ENCODE measurements around the gene P2RX1.

The P2RX1 gene

GRCh38 chr17:3913531-3914311, 2.5 kb downstream of the P2RX1 start:
- H3K27ac ChIP-seq (ENCODE audit: low read depth, low read length) = peak overlapping the region; percentile 83

GRCh38 chr17:3912827-3913226, 3.4 kb downstream of the P2RX1 start:
- H3K79me2 ChIP-seq (ENCODE audit: insufficient read depth, low read length) = no peaks in the 10 kb centered on the region
- H3K27ac ChIP-seq (ENCODE audit: low read depth, low read length) = no peak overlapping the region

More at GRCh38 chr17:3913531-3914311, 2.5 kb downstream of the P2RX1 start:
- Histone ChIP-seq H3K9me2 (replicated peaks; ENCODE audit: insufficient read depth, low read length) (no peaks in the 10 kb centered on the region), H3K9ac (ENCODE audit: low read length) (peak overlapping the region; percentile 24; the same call in 1 of the 2 replicates), H3K36me3 (ENCODE audit: low read length) (no peaks in the 10 kb centered on the region), H2AFZ (ENCODE audit: low read depth, low read length, severe bottlenecking) (no peak overlapping the region), H3F3A (ENCODE audit: insufficient read depth) (peaks cover 10% of the 10 kb centered on the region), H3K4me3 (ENCODE audit: insufficient read depth, low read length, poor library complexity, severe bottlenecking) (no peak overlapping the region), H3K79me2 (ENCODE audit: insufficient read depth, low read length) (no peaks in the 10 kb centered on the region), H3K4me2 (ENCODE audit: low read depth, low read length, poor library complexity, severe bottlenecking) (peak overlapping the region; percentile 47), H3K9me3 (ENCODE audit: insufficient read depth, low read length) (no peaks in the 10 kb centered on the region), H3K27me3 (ENCODE audit: low read length) (no peaks in the 10 kb centered on the region), H4K20me1 (ENCODE audit: low read depth, low read length) (no peaks in the 10 kb centered on the region)
- peak; percentile 98 for TF ChIP-seq CTCF (IDR thresholded peaks at IDR 0.05; ENCODE audit: insufficient read depth, low read length, poor library complexity, severe bottlenecking)
- TF ChIP-seq EZH2phosphoT487 (conservative IDR thresholded peaks at IDR 0.05; ENCODE audit: low read length) = no peak

GRCh38 chr17:3911271-3912053, 4.8 kb downstream of the P2RX1 start:
- Histone ChIP-seq H3K9ac (ENCODE audit: low read length) (no peak overlapping the region; the same call in 1 of the 2 replicates), H2AFZ (ENCODE audit: low read depth, low read length, severe bottlenecking) (no peak overlapping the region), H3K79me2 (ENCODE audit: insufficient read depth, low read length) (no peaks in the 10 kb centered on the region), H3F3A (ENCODE audit: insufficient read depth) (peaks cover 10% of the 10 kb centered on the region), H3K27me3 (ENCODE audit: low read length) (no peaks in the 10 kb centered on the region), H3K9me2 (replicated peaks; ENCODE audit: insufficient read depth, low read length) (no peaks in the 10 kb centered on the region), H3K4me3 (ENCODE audit: insufficient read depth, low read length, poor library complexity, severe bottlenecking) (no peak overlapping the region), H4K20me1 (ENCODE audit: low read depth, low read length) (no peaks in the 10 kb centered on the region), H3K27ac (ENCODE audit: low read depth, low read length) (peak overlapping the region; percentile 77), H3K4me2 (ENCODE audit: low read depth, low read length, poor library complexity, severe bottlenecking) (peak overlapping the region; percentile 40), H3K36me3 (ENCODE audit: low read length) (no peaks in the 10 kb centered on the region), H3K9me3 (ENCODE audit: insufficient read depth, low read length) (no peaks in the 10 kb centered on the region)
- no peak for TF ChIP-seq CTCF (IDR thresholded peaks at IDR 0.05; ENCODE audit: insufficient read depth, low read length, poor library complexity, severe bottlenecking)
- TF ChIP-seq EZH2phosphoT487 (conservative IDR thresholded peaks at IDR 0.05; ENCODE audit: low read length) = no peak

More at GRCh38 chr17:3912827-3913226, 3.4 kb downstream of the P2RX1 start:
- Histone ChIP-seq H4K20me1 (ENCODE audit: low read depth, low read length) (no peaks in the 10 kb centered on the region), H3K9me2 (replicated peaks; ENCODE audit: insufficient read depth, low read length) (no peaks in the 10 kb centered on the region), H2AFZ (ENCODE audit: low read depth, low read length, severe bottlenecking) (no peak overlapping the region), H3K9ac (ENCODE audit: low read length) (no peak overlapping the region), H3K36me3 (ENCODE audit: low read length) (no peaks in the 10 kb centered on the region), H3K4me3 (ENCODE audit: insufficient read depth, low read length, poor library complexity, severe bottlenecking) (no peak overlapping the region), H3K27me3 (ENCODE audit: low read length) (no peaks in the 10 kb centered on the region), H3K4me2 (ENCODE audit: low read depth, low read length, poor library complexity, severe bottlenecking) (no peak overlapping the region), H3K9me3 (ENCODE audit: insufficient read depth, low read length) (no peaks in the 10 kb centered on the region), H3F3A (ENCODE audit: insufficient read depth) (peaks cover 10% of the 10 kb centered on the region)
- TF ChIP-seq EZH2phosphoT487 (conservative IDR thresholded peaks at IDR 0.05; ENCODE audit: low read length) (no peak), CTCF (IDR thresholded peaks at IDR 0.05; ENCODE audit: insufficient read depth, low read length, poor library complexity, severe bottlenecking) (no peak)
